Transverse colon (tissue), 4 donors: ENCODE data around the gene LPCAT3. TPM values are rescaled to one million over a fixed set of nuclear protein-coding genes. Genes with fewer than 3 reads are reported as not detected.

Experiments
- DNase-seq: peaks from one replicate; pipeline ENCODE4 v3.0.0-alpha.2; 2019
- H3K27ac ChIP-seq, 4 donors: fragments of 200-600 bp; sonication (generic); 2 replicates each; pipeline ENCODE4 v1.5.1; 2016 to 2018; ENCODE audit warnings: inconsistent platforms in 4 of 4
- H3K27me3 ChIP-seq: fragments of 200-600 bp; sonication (generic); 2 replicates; pipeline ENCODE4 v1.5.1; 2017; ENCODE audit warnings: inconsistent platforms
- H3K36me3 ChIP-seq, 4 donors: fragments of 200-600 bp; sonication (generic); 2 replicates each; pipeline ENCODE4 v1.5.1; 2017 to 2019; ENCODE audit warnings: inconsistent platforms in 4 of 4
- H3K4me1 ChIP-seq, 4 donors: fragments of 200-600 bp; sonication (generic); 2 replicates each; pipeline ENCODE4 v1.5.1; 2017 to 2020; ENCODE audit warnings: inconsistent platforms in 4 of 4
- H3K4me3 ChIP-seq, 4 donors: fragments of 200-600 bp; sonication (generic); 1 replicate in 1 of 4; 2 replicates in 3 of 4; pipeline versions ENCODE4 v1.5.1 to v1.6.1; 2017 to 2019; ENCODE audit warnings: inconsistent platforms in 4 of 4
- H3K9me3 ChIP-seq, 2 donors: fragments of 200-600 bp; sonication (generic); 2 replicates each; pipeline ENCODE4 v1.5.1; 2017 to 2019; ENCODE audit warnings: inconsistent platforms in 2 of 2
- EP300 ChIP-seq: sonication (generic); formaldehyde crosslinking; IDR thresholded peaks from one replicate; pipeline ENCODE4 v1.6.1; 2017; ENCODE audit warnings: antibody characterized with exemption, low read depth
- POLR2A ChIP-seq: fragments of 450-650 bp; IDR thresholded peaks from one replicate; pipeline ENCODE4 v1.6.1; 2016; ENCODE audit warnings: antibody characterized with exemption, mild to moderate bottlenecking, moderate library complexity
- POLR2AphosphoS5 ChIP-seq, 3 donors: sonication (generic); formaldehyde crosslinking; IDR thresholded peaks; one replicate each; pipeline ENCODE4 v1.6.1; 2016; ENCODE audit warnings: antibody characterized with exemption in 3 of 3
- WGBS, 2 donors: methylation state at CpG; one replicate each; pipeline ENCODE4 v1.1.5; 2018; ENCODE audit warnings: low coverage in 1 of 2; 5-methylcytosine and 5-hydroxymethylcytosine counted together
- in situ Hi-C, 4 donors: fragments of 200-750 bp; cut with MboI; loops; one replicate each; pipeline versions ENCODE4 v1.15.0 to v1.15.1; 2017; ENCODE audit warnings: low sequenced_read_pairs in 3 of 4, low pct_ligation_motif_present in 1 of 4, low pct_unique_long_range_greater_than_20kb in 1 of 4
- intact Hi-C: fragments of 100-400 bp; cut with DNase I; formaldehyde crosslinking; loops from one replicate; pipeline ENCODE4 v1.15.1; 2023; ENCODE audit warnings: low total_unique reads
- total RNA-seq, 4 donors: library from RNA; depleted of rRNA; stranded (reverse); fragments of >200 nt; gene quantifications; one replicate each; pipeline ENCODE4 v1.1.0, GENCODE V29; 2016
- TF ChIP-seq, protein P1 (sequence below), 5 experiments: fragments of 200-600 bp in 3 of 5; fragments of 450-650 bp in 2 of 5; sonication (generic) in 3 of 5; IDR thresholded peaks; 1 replicate in 2 of 5; 2 replicates in 3 of 5; pipeline ENCODE4 v1.5.1; 2016 to 2017; ENCODE audit warnings: antibody characterized with exemption in 5 of 5, inconsistent platforms in 3 of 5, mild to moderate bottlenecking in 2 of 5, moderate library complexity in 1 of 5

LPCAT3 gene
- total RNA-seq, 4 donors from 2014 or later = 56.1 to 271 (median 111) TPM

DNA sequence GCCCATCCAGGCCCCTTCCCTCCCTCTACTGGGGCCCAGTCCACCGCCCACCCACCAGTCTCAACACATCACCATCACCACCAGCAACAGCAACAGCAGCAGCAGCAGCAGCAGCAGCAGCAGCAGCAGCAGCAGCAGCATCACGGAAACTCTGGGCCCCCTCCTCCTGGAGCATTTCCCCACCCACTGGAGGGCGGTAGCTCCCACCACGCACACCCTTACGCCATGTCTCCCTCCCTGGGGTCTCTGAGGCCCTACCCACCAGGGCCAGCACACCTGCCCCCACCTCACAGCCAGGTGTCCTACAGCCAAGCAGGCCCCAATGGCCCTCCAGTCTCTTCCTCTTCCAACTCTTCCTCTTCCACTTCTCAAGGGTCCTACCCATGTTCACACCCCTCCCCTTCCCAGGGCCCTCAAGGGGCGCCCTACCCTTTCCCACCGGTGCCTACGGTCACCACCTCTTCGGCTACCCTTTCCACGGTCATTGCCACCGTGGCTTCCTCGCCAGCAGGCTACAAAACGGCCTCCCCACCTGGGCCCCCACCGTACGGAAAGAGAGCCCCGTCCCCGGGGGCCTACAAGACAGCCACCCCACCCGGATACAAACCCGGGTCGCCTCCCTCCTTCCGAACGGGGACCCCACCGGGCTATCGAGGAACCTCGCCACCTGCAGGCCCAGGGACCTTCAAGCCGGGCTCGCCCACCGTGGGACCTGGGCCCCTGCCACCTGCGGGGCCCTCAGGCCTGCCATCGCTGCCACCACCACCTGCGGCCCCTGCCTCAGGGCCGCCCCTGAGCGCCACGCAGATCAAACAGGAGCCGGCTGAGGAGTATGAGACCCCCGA lies 81.4 kb downstream of the LPCAT3 start:
- H3K9me3 ChIP-seq = no peaks in the 10 kb centered on the region
- WGBS, 2 donors = 46 to 80% methylated on average over 1 to 17 of the region's 36 CpGs
- DNase-seq = no peak
- peak overlapping the region; percentile 90 to 99 (median 96) for H3K27ac ChIP-seq
- H3K4me3 ChIP-seq = peak overlapping the region in 3 of 4 donors; percentile 51 to 59 (median 53)
- in situ Hi-C loops (loop anchor here in 2 of 4 donors (25.0 kb wide), 1 partner anchor 175 kb away; the partner anchor contains the start of gene C1RL (in 2 of the 2)), intact Hi-C loops (loop anchor here (5.0 kb wide), 1 partner anchor 65 kb away; the partner anchor contains the start of gene SPSB2)
- TF ChIP-seq POLR2A = no peak
- peak in 1 of 3 donors; percentile 28 for TF ChIP-seq POLR2AphosphoS5 (IDR thresholded peaks at IDR 0.05)
- peaks cover 0 to 8% (median 0%) of the 10 kb centered on the region in 4 donors for H3K36me3 ChIP-seq
- peaks cover 22 to 53% (median 44%) of the 10 kb centered on the region in 4 donors for H3K4me1 ChIP-seq
- no peaks in the 10 kb centered on the region for H3K27me3 ChIP-seq

DNA sequence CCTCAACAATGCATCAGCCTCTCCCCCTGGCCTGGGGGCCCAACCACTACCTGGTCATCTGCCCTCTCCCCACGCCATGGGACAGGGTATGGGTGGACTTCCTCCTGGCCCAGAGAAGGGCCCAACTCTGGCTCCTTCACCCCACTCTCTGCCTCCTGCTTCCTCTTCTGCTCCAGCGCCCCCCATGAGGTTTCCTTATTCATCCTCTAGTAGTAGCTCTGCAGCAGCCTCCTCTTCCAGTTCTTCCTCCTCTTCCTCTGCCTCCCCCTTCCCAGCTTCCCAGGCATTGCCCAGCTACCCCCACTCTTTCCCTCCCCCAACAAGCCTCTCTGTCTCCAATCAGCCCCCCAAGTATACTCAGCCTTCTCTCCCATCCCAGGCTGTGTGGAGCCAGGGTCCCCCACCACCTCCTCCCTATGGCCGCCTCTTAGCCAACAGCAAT lies 82.1 kb downstream of the LPCAT3 start:
- Histone ChIP-seq H3K36me3 (peaks cover 0 to 8% (median 0%) of the 10 kb centered on the region in 4 donors), H3K27ac (peak overlapping the region; percentile 90 to 99 (median 96)), H3K4me3 (no peak overlapping the region), H3K9me3 (no peaks in the 10 kb centered on the region), H3K4me1 (peaks cover 22 to 59% (median 44%) of the 10 kb centered on the region in 4 donors), H3K27me3 (no peaks in the 10 kb centered on the region)
- TF ChIP-seq EP300 (no peak), POLR2A (no peak), POLR2AphosphoS5 (IDR thresholded peaks at IDR 0.05) (no peak)
- TF ChIP-seq, protein P1, sequence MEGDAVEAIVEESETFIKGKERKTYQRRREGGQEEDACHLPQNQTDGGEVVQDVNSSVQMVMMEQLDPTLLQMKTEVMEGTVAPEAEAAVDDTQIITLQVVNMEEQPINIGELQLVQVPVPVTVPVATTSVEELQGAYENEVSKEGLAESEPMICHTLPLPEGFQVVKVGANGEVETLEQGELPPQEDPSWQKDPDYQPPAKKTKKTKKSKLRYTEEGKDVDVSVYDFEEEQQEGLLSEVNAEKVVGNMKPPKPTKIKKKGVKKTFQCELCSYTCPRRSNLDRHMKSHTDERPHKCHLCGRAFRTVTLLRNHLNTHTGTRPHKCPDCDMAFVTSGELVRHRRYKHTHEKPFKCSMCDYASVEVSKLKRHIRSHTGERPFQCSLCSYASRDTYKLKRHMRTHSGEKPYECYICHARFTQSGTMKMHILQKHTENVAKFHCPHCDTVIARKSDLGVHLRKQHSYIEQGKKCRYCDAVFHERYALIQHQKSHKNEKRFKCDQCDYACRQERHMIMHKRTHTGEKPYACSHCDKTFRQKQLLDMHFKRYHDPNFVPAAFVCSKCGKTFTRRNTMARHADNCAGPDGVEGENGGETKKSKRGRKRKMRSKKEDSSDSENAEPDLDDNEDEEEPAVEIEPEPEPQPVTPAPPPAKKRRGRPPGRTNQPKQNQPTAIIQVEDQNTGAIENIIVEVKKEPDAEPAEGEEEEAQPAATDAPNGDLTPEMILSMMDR (IDR thresholded peaks at IDR 0.05) = no peak
- DNase-seq = no peak
- in situ Hi-C loops = loop anchor here in 2 of 4 donors (25.0 kb wide), 1 partner anchor 176 kb away; the partner anchor contains the start of gene C1RL (in 2 of the 2)
- 71 to 80% methylated on average over 1 to 3 of the region's 3 CpGs for WGBS, 2 donors
- intact Hi-C loops = loop anchor here (5.0 kb wide), 1 partner anchor 64 kb away; the partner anchor contains the start of gene SPSB2

DNA sequence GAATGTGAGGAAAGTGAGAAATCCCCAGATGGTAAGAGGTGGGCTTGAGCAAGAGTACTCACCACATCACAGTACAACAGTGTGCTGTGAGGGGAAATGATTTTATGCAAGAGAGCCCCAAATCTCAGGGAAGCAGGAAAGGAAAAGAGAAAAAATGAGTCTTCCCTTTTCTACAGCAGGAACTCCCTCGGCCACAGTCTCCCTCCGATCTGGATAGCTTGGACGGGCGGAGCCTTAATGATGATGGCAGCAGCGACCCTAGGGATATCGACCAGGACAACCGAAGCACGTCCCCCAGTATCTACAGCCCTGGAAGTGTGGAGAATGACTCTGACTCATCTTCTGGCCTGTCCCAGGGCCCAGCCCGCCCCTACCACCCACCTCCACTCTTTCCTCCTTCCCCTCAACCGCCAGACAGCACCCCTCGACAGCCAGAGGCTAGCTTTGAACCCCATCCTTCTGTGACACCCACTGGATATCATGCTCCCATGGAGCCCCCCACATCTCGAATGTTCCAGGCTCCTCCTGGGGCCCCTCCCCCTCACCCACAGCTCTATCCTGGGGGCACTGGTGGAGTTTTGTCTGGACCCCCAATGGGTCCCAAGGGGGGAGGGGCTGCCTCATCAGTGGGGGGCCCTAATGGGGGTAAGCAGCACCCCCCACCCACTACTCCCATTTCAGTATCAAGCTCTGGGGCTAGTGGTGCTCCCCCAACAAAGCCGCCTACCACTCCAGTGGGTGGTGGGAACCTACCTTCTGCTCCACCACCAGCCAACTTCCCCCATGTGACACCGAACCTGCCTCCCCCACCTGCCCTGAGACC lies 82.7 kb downstream of the LPCAT3 start:
- 70 to 89% methylated on average over 5 to 14 of the region's 14 CpGs for WGBS, 2 donors
- H3K27me3 ChIP-seq = no peaks in the 10 kb centered on the region
- H3K9me3 ChIP-seq = no peaks in the 10 kb centered on the region
- no peak for DNase-seq
- intact Hi-C loops (loop anchor here (5.0 kb wide), 1 partner anchor 63 kb away; the partner anchor contains the start of gene SPSB2), in situ Hi-C loops (loop anchor here in 2 of 4 donors (25.0 kb wide), 1 partner anchor 177 kb away; the partner anchor contains the start of gene C1RL (in 2 of the 2))
- peak overlapping the region; percentile 55 to 99 (median 78) for H3K27ac ChIP-seq
- no peak overlapping the region for H3K4me3 ChIP-seq
- TF ChIP-seq POLR2A (no peak), EP300 (no peak), POLR2AphosphoS5 (IDR thresholded peaks at IDR 0.05) (no peak)
- TF ChIP-seq, protein P1 (IDR thresholded peaks at IDR 0.05) = no peak
- H3K36me3 ChIP-seq = peaks cover 0 to 8% (median 0%) of the 10 kb centered on the region in 4 donors
- peaks cover 27 to 65% (median 48%) of the 10 kb centered on the region in 4 donors for H3K4me1 ChIP-seq

DNA sequence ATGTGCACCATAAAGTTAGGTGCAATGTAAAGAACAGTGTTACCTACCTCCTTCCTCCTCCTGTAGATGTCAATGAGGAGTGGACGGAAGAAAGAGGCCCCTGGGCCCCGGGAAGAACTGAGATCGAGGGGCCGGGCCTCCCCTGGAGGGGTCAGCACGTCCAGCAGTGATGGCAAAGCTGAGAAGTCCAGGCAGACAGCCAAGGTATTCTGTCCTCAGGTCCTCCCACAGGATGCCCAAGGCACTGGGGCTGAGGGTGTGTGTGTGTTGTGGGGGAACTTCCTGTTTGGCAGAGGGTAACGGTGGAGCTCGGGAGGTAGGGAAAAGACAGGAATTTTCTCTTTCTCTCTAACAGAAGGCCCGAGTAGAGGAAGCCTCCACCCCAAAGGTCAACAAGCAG lies 84.2 kb downstream of the LPCAT3 start:
- no peak for DNase-seq
- TF ChIP-seq POLR2A = no peak
- no peak for TF ChIP-seq POLR2AphosphoS5 (IDR thresholded peaks at IDR 0.05)
- in situ Hi-C loops = loop anchor here in 2 of 4 donors (25.0 kb wide), 1 partner anchor 178 kb away; the partner anchor contains the start of gene C1RL (in 2 of the 2)
- H3K9me3 ChIP-seq = no peaks in the 10 kb centered on the region
- peaks cover 35 to 79% (median 63%) of the 10 kb centered on the region in 4 donors for H3K4me1 ChIP-seq
- intact Hi-C loops = no loop called here
- peaks cover 0 to 8% (median 0%) of the 10 kb centered on the region in 4 donors for H3K36me3 ChIP-seq
- H3K4me3 ChIP-seq = no peak overlapping the region
- 20 to 24% methylated on average over 5 to 8 of the region's 8 CpGs for WGBS, 2 donors
- peak overlapping the region; percentile 55 to 99 (median 78) for H3K27ac ChIP-seq
- no peaks in the 10 kb centered on the region for H3K27me3 ChIP-seq
